ENCODE measurements around the gene CACNA1B.
"Not testable (repeated sequence)": the region's sequence is repeated elsewhere in the genome, so short reads cannot be mapped to it uniquely, and the experiment has no call there.

The CACNA1B gene

GRCh38 chr9:138013836-138014562 lies 136.4 kb downstream of the CACNA1B start:
- no peaks in the 10 kb centered on the region for H3K4me1 ChIP-seq (ENCODE audit: control insufficient read depth, insufficient read depth, low read length)
- H3K9ac ChIP-seq (ENCODE audit: low read length), result no peak overlapping the region
- no peaks in the 10 kb centered on the region for H3K9me3 ChIP-seq (ENCODE audit: control insufficient read depth, low read length)
- no peaks in the 10 kb centered on the region for H3K36me3 ChIP-seq (ENCODE audit: control insufficient read depth, insufficient read depth, low read length)
- no peaks in the 10 kb centered on the region for H3K27me3 ChIP-seq (ENCODE audit: control insufficient read depth, insufficient read depth, low read length)
- no peak overlapping the region for H3K4me3 ChIP-seq (ENCODE audit: low read length)

GRCh38 chr9:138014563-138014945 lies 137.0 kb downstream of the CACNA1B start:
- H3K4me3 ChIP-seq (ENCODE audit: low read length), result no peak overlapping the region
- H3K36me3 ChIP-seq (ENCODE audit: control insufficient read depth, insufficient read depth, low read length), result no peaks in the 10 kb centered on the region
- H3K27me3 ChIP-seq (ENCODE audit: control insufficient read depth, insufficient read depth, low read length), result no peaks in the 10 kb centered on the region
- no peaks in the 10 kb centered on the region for H3K4me1 ChIP-seq (ENCODE audit: control insufficient read depth, insufficient read depth, low read length)
- H3K9me3 ChIP-seq (ENCODE audit: control insufficient read depth, low read length), result no peaks in the 10 kb centered on the region
- no peak overlapping the region for H3K9ac ChIP-seq (ENCODE audit: low read length)

- H3K36me3 ChIP-seq (ENCODE audit: control insufficient read depth, insufficient read depth, low read length), result no peaks in the 10 kb centered on the region
- H3K4me1 ChIP-seq (ENCODE audit: control insufficient read depth, insufficient read depth, low read length), result no peaks in the 10 kb centered on the region
- no peak overlapping the region for H3K4me3 ChIP-seq (ENCODE audit: low read length)
- no peaks in the 10 kb centered on the region for H3K27me3 ChIP-seq (ENCODE audit: control insufficient read depth, insufficient read depth, low read length)
- H3K9ac ChIP-seq (ENCODE audit: low read length), result no peak overlapping the region
- no peaks in the 10 kb centered on the region for H3K9me3 ChIP-seq (ENCODE audit: control insufficient read depth, low read length)
Measured at GRCh38 chr9:138015021-138015829, 137.6 kb downstream of the CACNA1B start.

GRCh38 chr9:138016406-138017187 lies 139.0 kb downstream of the CACNA1B start:
- Histone ChIP-seq H3K36me3 (ENCODE audit: control insufficient read depth, insufficient read depth, low read length) (no peaks in the 10 kb centered on the region), H3K9ac (ENCODE audit: low read length) (no peak overlapping the region)

GRCh38 chr9:138017200-138017599 lies 139.6 kb downstream of the CACNA1B start:
- H3K36me3 ChIP-seq (ENCODE audit: control insufficient read depth, insufficient read depth, low read length), result no peaks in the 10 kb centered on the region
- no peaks in the 10 kb centered on the region for H3K9me3 ChIP-seq (ENCODE audit: control insufficient read depth, low read length)

More at GRCh38 chr9:138016406-138017187, 139.0 kb downstream of the CACNA1B start:
- Histone ChIP-seq H3K27me3 (ENCODE audit: control insufficient read depth, insufficient read depth, low read length) (no peaks in the 10 kb centered on the region), H3K4me1 (ENCODE audit: control insufficient read depth, insufficient read depth, low read length) (no peaks in the 10 kb centered on the region), H3K4me3 (ENCODE audit: low read length) (no peak overlapping the region), H3K9me3 (ENCODE audit: control insufficient read depth, low read length) (no peaks in the 10 kb centered on the region)

GRCh38 chr9:138019514-138019913 lies 141.9 kb downstream of the CACNA1B start:
- not testable (repeated sequence) for H3K4me1 ChIP-seq (ENCODE audit: control insufficient read depth, insufficient read depth, low read length); H3K9ac ChIP-seq (ENCODE audit: low read length); H3K36me3 ChIP-seq (ENCODE audit: control insufficient read depth, insufficient read depth, low read length); H3K9me3 ChIP-seq (ENCODE audit: control insufficient read depth, low read length); H3K4me3 ChIP-seq (ENCODE audit: low read length)
- peaks cover 23% of the 10 kb centered on the region for H3K27me3 ChIP-seq (ENCODE audit: control insufficient read depth, insufficient read depth, low read length)

More at GRCh38 chr9:138017200-138017599, 139.6 kb downstream of the CACNA1B start:
- Histone ChIP-seq H3K4me3 (ENCODE audit: low read length) (no peak overlapping the region), H3K27me3 (ENCODE audit: control insufficient read depth, insufficient read depth, low read length) (peaks cover 6% of the 10 kb centered on the region), H3K4me1 (ENCODE audit: control insufficient read depth, insufficient read depth, low read length) (no peaks in the 10 kb centered on the region), H3K9ac (ENCODE audit: low read length) (no peak overlapping the region)

GRCh38 chr9:138020120-138020794 lies 142.7 kb downstream of the CACNA1B start:
- Histone ChIP-seq H3K9ac (ENCODE audit: low read length) (no peak overlapping the region), H3K4me3 (ENCODE audit: low read length) (no peak overlapping the region), H3K4me1 (ENCODE audit: control insufficient read depth, insufficient read depth, low read length) (no peaks in the 10 kb centered on the region), H3K27me3 (ENCODE audit: control insufficient read depth, insufficient read depth, low read length) (peaks cover 23% of the 10 kb centered on the region), H3K9me3 (ENCODE audit: control insufficient read depth, low read length) (no peaks in the 10 kb centered on the region), H3K36me3 (ENCODE audit: control insufficient read depth, insufficient read depth, low read length) (no peaks in the 10 kb centered on the region)

- Histone ChIP-seq H3K4me1 (ENCODE audit: control insufficient read depth, insufficient read depth, low read length) (no peaks in the 10 kb centered on the region), H3K27me3 (ENCODE audit: control insufficient read depth, insufficient read depth, low read length) (peaks cover 23% of the 10 kb centered on the region), H3K9ac (ENCODE audit: low read length) (no peak overlapping the region), H3K4me3 (ENCODE audit: low read length) (no peak overlapping the region), H3K36me3 (ENCODE audit: control insufficient read depth, insufficient read depth, low read length) (no peaks in the 10 kb centered on the region), H3K9me3 (ENCODE audit: control insufficient read depth, low read length) (no peaks in the 10 kb centered on the region)
Measured at GRCh38 chr9:138020795-138021182, 143.2 kb downstream of the CACNA1B start.

- H3K27me3 ChIP-seq (ENCODE audit: control insufficient read depth, insufficient read depth, low read length), result peaks cover 23% of the 10 kb centered on the region
- H3K9me3 ChIP-seq (ENCODE audit: control insufficient read depth, low read length), result no peaks in the 10 kb centered on the region
- H3K9ac ChIP-seq (ENCODE audit: low read length), result no peak overlapping the region
- H3K4me3 ChIP-seq (ENCODE audit: low read length), result no peak overlapping the region
- no peaks in the 10 kb centered on the region for H3K4me1 ChIP-seq (ENCODE audit: control insufficient read depth, insufficient read depth, low read length)
- H3K36me3 ChIP-seq (ENCODE audit: control insufficient read depth, insufficient read depth, low read length), result no peaks in the 10 kb centered on the region
Measured at GRCh38 chr9:138021251-138022056, 143.9 kb downstream of the CACNA1B start.

GRCh38 chr9:138022121-138022741 lies 144.6 kb downstream of the CACNA1B start:
- Histone ChIP-seq H3K4me1 (ENCODE audit: control insufficient read depth, insufficient read depth, low read length) (no peaks in the 10 kb centered on the region), H3K4me3 (ENCODE audit: low read length) (no peak overlapping the region), H3K9me3 (ENCODE audit: control insufficient read depth, low read length) (no peaks in the 10 kb centered on the region), H3K9ac (ENCODE audit: low read length) (no peak overlapping the region), H3K27me3 (ENCODE audit: control insufficient read depth, insufficient read depth, low read length) (peaks cover 23% of the 10 kb centered on the region), H3K36me3 (ENCODE audit: control insufficient read depth, insufficient read depth, low read length) (no peaks in the 10 kb centered on the region)
